ENCODE data around the gene MED27. TPM values are rescaled to one million over a fixed set of nuclear protein-coding genes. Genes with fewer than 3 reads are reported as not detected.

MED27 gene
- total RNA-seq, 1 donor = 25.7 TPM

DNA sequence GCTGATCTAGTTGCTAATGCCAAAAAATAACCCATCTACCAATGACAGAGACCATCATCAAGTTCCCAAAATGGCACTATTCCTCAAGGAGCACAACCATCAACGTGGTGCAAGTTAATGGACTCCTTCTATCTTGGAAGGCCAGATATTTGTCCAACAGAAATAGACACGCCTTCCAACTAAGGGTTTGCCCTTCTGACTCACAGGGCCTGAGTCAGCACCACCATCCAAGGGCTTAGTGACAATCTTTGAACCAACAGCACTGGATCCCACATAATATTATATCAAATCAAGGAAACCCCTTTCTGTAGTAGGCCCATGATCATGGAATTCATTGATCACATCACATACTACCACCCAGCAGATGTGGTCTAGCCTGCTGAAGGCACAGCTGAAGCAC is 84.3 kb downstream of the MED27 start:
- no peak for DNase-seq (ENCODE audit: insufficient read length, low spot score, missing footprints)
- Histone ChIP-seq H3K4me2 (ENCODE audit: insufficient read depth, low read length) (no peak overlapping the region), H3K27me3 (ENCODE audit: insufficient read depth, low read length) (no peaks in the 10 kb centered on the region), H3K4me3 (ENCODE audit: insufficient read depth, low read length) (no peak overlapping the region), H3K27ac (ENCODE audit: low read depth, low read length) (no peak overlapping the region), H4K20me1 (ENCODE audit: insufficient read depth, low read length) (peaks cover 70% of the 10 kb centered on the region), H3K9me3 (ENCODE audit: low read depth, low read length) (no peaks in the 10 kb centered on the region), H3K4me1 (ENCODE audit: insufficient read depth, low read length) (peaks cover 25% of the 10 kb centered on the region), H3K36me3 (ENCODE audit: insufficient read depth, low read length) (no peaks in the 10 kb centered on the region), H2AFZ (ENCODE audit: low read length) (no peak overlapping the region), H3K79me2 (ENCODE audit: insufficient read depth, low read length) (peaks cover 58% of the 10 kb centered on the region)
- TF ChIP-seq, protein P1, sequence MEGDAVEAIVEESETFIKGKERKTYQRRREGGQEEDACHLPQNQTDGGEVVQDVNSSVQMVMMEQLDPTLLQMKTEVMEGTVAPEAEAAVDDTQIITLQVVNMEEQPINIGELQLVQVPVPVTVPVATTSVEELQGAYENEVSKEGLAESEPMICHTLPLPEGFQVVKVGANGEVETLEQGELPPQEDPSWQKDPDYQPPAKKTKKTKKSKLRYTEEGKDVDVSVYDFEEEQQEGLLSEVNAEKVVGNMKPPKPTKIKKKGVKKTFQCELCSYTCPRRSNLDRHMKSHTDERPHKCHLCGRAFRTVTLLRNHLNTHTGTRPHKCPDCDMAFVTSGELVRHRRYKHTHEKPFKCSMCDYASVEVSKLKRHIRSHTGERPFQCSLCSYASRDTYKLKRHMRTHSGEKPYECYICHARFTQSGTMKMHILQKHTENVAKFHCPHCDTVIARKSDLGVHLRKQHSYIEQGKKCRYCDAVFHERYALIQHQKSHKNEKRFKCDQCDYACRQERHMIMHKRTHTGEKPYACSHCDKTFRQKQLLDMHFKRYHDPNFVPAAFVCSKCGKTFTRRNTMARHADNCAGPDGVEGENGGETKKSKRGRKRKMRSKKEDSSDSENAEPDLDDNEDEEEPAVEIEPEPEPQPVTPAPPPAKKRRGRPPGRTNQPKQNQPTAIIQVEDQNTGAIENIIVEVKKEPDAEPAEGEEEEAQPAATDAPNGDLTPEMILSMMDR (IDR thresholded peaks at IDR 0.05; ENCODE audit: extremely low read depth, low read depth, low read length) = no peak

DNA sequence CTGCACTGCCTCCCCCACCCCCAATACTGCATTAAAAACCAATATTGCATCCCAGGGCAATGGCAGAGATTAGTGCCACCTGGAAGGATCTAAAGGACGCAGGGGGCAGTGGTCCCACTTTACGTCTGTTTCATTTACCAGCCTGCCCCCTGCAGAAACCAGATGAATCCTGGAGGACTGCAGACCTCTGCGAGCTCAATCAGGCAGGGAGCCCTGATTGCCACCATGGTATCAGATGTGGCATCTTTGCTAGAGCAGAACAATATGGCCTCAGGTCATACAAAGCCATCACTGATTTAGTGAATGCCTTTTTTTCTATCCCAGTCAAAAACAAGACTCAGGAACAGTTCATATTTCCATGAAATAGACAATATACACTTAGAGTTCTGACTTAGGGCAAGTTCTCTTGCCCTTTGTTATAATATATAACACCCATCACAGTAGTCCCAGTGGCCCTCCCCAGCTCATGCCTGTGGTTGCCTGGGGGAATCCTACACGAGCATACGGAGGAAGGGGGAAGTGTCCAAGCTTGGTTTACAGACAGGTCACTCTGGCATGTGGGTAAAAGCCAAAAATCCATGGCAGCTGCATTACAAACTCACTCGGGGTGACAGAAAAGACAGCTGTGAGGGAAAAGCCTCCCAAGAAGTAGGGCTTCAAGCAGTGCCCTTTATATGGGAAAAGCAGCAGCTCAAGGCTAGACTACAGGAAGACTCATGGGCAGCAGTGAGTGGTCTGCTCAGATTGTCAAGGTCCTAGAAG is 85.1 kb downstream of the MED27 start:
- Histone ChIP-seq H3K4me1 (ENCODE audit: insufficient read depth, low read length) (peaks cover 22% of the 10 kb centered on the region), H4K20me1 (ENCODE audit: insufficient read depth, low read length) (peaks cover 78% of the 10 kb centered on the region), H2AFZ (ENCODE audit: low read length) (no peak overlapping the region), H3K9me3 (ENCODE audit: low read depth, low read length) (no peaks in the 10 kb centered on the region), H3K36me3 (ENCODE audit: insufficient read depth, low read length) (no peaks in the 10 kb centered on the region), H3K4me3 (ENCODE audit: insufficient read depth, low read length) (no peak overlapping the region), H3K79me2 (ENCODE audit: insufficient read depth, low read length) (peaks cover 66% of the 10 kb centered on the region), H3K27me3 (ENCODE audit: insufficient read depth, low read length) (no peaks in the 10 kb centered on the region), H3K4me2 (ENCODE audit: insufficient read depth, low read length) (no peak overlapping the region), H3K27ac (ENCODE audit: low read depth, low read length) (no peak overlapping the region)
- no peak for DNase-seq (ENCODE audit: insufficient read length, low spot score, missing footprints)
- TF ChIP-seq, protein P1 (IDR thresholded peaks at IDR 0.05; ENCODE audit: extremely low read depth, low read depth, low read length) = no peak

DNA sequence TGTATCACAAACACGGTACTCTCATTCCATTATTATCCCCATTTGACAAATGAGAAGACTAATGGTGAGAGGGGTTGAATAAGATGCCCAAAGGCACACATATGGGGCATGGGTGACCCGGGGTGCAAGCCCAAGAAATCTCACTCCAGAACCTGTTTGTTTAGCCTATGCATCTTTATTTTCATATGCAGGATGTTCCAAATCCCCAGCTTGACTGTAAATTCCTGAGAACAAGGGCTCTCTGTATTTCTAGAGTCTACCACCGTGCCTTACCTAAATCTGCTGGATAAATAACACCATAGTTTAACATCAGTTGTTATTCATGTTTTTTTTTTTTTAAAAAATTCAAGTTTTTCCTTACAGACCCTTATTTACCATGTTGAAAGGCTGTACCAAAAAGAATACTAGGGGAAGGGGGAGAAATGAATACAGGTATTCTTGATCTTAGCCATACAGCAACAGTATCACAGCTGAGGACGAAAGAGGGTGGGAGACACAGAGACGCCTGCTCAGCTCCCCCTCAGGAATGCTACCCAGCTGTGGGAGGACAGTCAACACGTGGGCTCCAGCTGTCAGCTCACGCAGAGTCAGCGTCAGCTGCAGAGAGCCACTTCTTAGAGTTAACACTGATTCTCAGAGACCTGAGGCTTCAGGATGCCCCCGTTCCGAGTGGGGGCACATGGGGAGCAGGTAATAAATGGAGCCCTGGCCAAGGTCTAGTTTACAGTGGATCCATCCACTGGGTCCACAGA is 86.6 kb downstream of the MED27 start:
- H2AFZ ChIP-seq (ENCODE audit: low read length) = no peak overlapping the region
- H4K20me1 ChIP-seq (ENCODE audit: insufficient read depth, low read length) = peaks cover 70% of the 10 kb centered on the region
- no peak overlapping the region for H3K4me2 ChIP-seq (ENCODE audit: insufficient read depth, low read length)
- H3K9me3 ChIP-seq (ENCODE audit: low read depth, low read length) = no peaks in the 10 kb centered on the region
- H3K4me3 ChIP-seq (ENCODE audit: insufficient read depth, low read length) = no peak overlapping the region
- no peaks in the 10 kb centered on the region for H3K27me3 ChIP-seq (ENCODE audit: insufficient read depth, low read length)
- DNase-seq (ENCODE audit: insufficient read length, low spot score, missing footprints) = no peak
- no peaks in the 10 kb centered on the region for H3K36me3 ChIP-seq (ENCODE audit: insufficient read depth, low read length)
- H3K27ac ChIP-seq (ENCODE audit: low read depth, low read length) = no peak overlapping the region
- peaks cover 60% of the 10 kb centered on the region for H3K79me2 ChIP-seq (ENCODE audit: insufficient read depth, low read length)
- H3K4me1 ChIP-seq (ENCODE audit: insufficient read depth, low read length) = peaks cover 13% of the 10 kb centered on the region
- TF ChIP-seq, protein P1 (IDR thresholded peaks at IDR 0.05; ENCODE audit: extremely low read depth, low read depth, low read length) = no peak

DNA sequence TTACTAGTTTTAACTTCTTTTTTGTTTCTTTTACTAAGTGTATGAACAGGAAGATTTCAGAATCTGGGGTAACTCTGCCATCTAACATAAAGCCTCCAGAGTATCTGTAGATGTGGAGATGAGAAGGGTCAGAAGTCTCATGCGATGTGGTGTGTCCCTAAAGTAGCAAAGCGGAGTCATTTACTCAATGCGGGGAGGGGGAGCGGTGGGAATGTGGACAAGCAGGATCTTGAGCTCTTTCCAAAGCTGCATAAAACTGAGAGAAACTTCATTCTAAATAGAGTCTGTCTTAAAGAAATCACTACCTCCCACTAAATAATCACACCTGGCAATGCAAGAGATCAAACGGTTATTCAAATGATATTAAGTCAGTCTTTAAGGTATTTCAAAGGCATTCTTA is 92.4 kb downstream of the MED27 start:
- Histone ChIP-seq H3K4me1 (ENCODE audit: insufficient read depth, low read length) (peaks cover 12% of the 10 kb centered on the region), H3K9me3 (ENCODE audit: low read depth, low read length) (no peaks in the 10 kb centered on the region), H3K4me2 (ENCODE audit: insufficient read depth, low read length) (no peak overlapping the region), H3K36me3 (ENCODE audit: insufficient read depth, low read length) (no peaks in the 10 kb centered on the region), H3K4me3 (ENCODE audit: insufficient read depth, low read length) (no peak overlapping the region), H3K27me3 (ENCODE audit: insufficient read depth, low read length) (no peaks in the 10 kb centered on the region), H2AFZ (ENCODE audit: low read length) (no peak overlapping the region), H3K27ac (ENCODE audit: low read depth, low read length) (no peak overlapping the region), H4K20me1 (ENCODE audit: insufficient read depth, low read length) (peaks cover 44% of the 10 kb centered on the region), H3K79me2 (ENCODE audit: insufficient read depth, low read length) (peaks cover 23% of the 10 kb centered on the region)
- TF ChIP-seq, protein P1 (IDR thresholded peaks at IDR 0.05; ENCODE audit: extremely low read depth, low read depth, low read length) = no peak
- DNase-seq (ENCODE audit: insufficient read length, low spot score, missing footprints) = no peak
